ENCODE data around the gene LRRC57. TPM values are rescaled to one million over a fixed set of nuclear protein-coding genes. Genes with fewer than 3 reads are reported as not detected.
A peak's percentile ranks its signal among the peaks of the same experiment; 100 is the strongest.

Gene LRRC57
- total RNA-seq, result 10 to 100 TPM; 12.8 to 20.1 (median 17.3) TPM

DNA sequence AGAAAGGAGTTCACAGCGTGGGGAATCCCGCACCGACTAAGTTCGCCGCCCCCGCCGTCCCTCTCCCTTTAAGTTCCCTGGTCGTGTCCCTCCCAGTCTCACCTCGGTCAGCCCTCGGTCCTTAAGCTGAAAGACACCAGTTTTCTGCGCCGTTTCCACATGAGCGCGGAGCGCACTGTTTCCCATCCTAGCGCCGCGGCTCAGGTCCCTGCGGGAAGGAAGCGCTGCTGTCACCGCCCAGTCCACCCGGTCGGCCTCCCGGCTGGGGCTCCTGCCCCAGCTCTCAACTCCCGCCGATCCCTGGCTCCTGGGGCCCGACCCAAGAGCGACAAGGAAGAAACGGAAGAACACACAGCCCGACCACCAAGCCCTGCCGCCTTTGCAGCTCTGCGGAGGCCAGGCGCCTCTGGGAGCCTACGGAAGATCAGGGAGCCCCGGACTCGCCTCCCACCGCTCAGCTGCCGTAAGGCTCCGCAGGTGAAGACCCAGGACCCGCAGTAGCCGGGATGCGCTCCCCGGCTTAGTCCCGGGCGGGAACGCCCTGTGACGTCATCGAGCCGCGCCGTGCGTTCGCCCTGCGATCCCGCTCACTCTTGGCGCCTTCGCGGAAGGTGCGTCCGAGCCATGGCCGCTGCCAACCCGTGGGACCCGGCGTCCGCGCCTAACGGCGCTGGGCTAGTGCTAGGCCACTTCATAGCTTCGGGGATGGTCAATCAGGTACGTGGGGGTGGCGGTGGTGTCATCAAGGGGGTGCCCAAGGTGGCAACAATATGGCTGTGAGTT is at the start of gene LRRC57, which contains the start of gene HAUS2:
Gene LRRC57 (minus strand): TSS at position 545 of the 783 bp plus-strand sequence. CDS start 359 bp downstream, at position 186.
Gene HAUS2 (plus strand): TSS at position 590 of the 783 bp plus-strand sequence. CDS start 35 bp downstream, at position 625.
- intact Hi-C loops (cut with DNase I), result loop anchor here (5.0 kb wide), 1 partner anchor 104 kb away; no protein-coding TSS in a partner anchor
- peaks cover 7 to 26% (median 18%) of the 10 kb centered on the region in 4 donors for H3K36me3 ChIP-seq
- peak within 1 kb of the TSS; percentile 80 to 93 (median 83) for H3K4me3 ChIP-seq
- peak; percentile 96 to 98 for TF ChIP-seq POLR2AphosphoS5 (IDR thresholded peaks at IDR 0.05)
- TF ChIP-seq POLR2A (IDR thresholded peaks at IDR 0.05; ENCODE audit: low read depth), result peak; percentile 69
- TF ChIP-seq, protein P1, sequence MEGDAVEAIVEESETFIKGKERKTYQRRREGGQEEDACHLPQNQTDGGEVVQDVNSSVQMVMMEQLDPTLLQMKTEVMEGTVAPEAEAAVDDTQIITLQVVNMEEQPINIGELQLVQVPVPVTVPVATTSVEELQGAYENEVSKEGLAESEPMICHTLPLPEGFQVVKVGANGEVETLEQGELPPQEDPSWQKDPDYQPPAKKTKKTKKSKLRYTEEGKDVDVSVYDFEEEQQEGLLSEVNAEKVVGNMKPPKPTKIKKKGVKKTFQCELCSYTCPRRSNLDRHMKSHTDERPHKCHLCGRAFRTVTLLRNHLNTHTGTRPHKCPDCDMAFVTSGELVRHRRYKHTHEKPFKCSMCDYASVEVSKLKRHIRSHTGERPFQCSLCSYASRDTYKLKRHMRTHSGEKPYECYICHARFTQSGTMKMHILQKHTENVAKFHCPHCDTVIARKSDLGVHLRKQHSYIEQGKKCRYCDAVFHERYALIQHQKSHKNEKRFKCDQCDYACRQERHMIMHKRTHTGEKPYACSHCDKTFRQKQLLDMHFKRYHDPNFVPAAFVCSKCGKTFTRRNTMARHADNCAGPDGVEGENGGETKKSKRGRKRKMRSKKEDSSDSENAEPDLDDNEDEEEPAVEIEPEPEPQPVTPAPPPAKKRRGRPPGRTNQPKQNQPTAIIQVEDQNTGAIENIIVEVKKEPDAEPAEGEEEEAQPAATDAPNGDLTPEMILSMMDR (IDR thresholded peaks at IDR 0.05), result peak in 1 of 3 experiments; percentile 6
- TF ChIP-seq EP300 (IDR thresholded peaks at IDR 0.05), result no peak
- H3K9me3 ChIP-seq, result no peaks in the 10 kb centered on the region
- peaks cover 24 to 40% (median 40%) of the 10 kb centered on the region in 4 donors for H3K4me1 ChIP-seq
- H3K27me3 ChIP-seq, result no peaks in the 10 kb centered on the region
- peak within 1 kb of the TSS; percentile 90 to 95 (median 92) for H3K27ac ChIP-seq (replicated peaks in 1 of 4)
- WGBS, result 1% methylated on average over 24 of the region's 71 CpGs
- DNase-seq (ENCODE audit: extremely low spot score), result peak; percentile 95

DNA sequence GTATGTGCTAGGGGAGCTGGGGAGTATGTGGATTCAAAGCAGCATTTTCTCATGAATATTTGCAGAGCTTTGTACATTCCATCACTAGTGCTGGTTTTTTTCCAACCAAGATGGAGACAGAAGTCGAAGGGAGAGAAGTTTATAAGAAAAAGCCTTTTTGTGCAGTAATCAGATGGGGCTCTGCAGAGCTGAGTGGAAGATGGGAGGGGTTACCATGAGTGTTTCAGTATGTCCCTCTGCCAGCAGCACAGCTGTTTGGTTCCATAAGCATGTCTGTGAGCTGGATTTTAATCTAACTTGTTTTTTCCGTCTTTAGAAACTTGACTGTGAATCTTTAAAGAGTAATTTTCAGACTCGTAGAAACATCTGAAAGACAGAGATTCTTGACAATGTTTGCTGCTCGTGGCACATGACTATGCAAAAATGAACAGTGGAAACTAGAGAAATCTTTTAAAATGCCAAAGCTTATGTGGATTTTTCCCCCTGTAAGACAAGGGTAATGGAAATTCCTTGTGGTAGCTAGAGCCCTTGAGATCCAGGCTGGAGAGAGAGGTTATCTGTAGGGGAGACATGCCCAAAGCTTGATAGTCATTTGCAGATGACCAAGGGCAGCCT is 47.1 kb upstream of the LRRC57 start:
- intact Hi-C loops (cut with DNase I), result no loop called here

DNA sequence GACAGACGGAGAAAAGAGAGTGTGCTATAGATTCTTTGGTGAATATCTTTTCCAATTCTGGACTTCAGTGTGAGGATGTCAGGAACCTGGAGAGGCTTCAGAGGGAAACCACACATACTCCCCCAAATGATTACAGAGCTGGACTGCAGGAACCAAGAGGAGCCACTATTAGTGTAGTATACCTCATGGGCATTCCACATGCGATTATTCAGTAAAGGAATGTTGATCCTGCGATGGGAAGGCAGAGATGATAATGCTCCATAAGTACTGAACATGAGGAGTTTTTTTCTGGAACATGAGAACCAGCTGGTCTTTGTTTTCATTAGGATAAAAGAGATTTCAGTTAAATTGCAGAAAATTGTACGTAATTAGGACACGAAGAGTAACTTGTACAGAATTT is 45.5 kb upstream of the LRRC57 start:
- Histone ChIP-seq H3K9me3 (no peaks in the 10 kb centered on the region), H3K4me3 (no peak overlapping the region), H3K4me1 (peaks cover 22 to 87% (median 80%) of the 10 kb centered on the region in 4 donors), H3K27ac (replicated peaks in 1 of 4) (peak overlapping the region; percentile 75 to 78 (median 76)), H3K27me3 (no peaks in the 10 kb centered on the region), H3K36me3 (peaks cover 0 to 13% (median 5%) of the 10 kb centered on the region in 4 donors)
- DNase-seq (ENCODE audit: extremely low spot score), result no peak
- no peak for TF ChIP-seq POLR2AphosphoS5 (IDR thresholded peaks at IDR 0.05)
- intact Hi-C loops (cut with DNase I), result no loop called here
- 69% methylated on average over 5 of the region's 5 CpGs for WGBS

More for the DNA sequence above, 47.1 kb upstream of the LRRC57 start:
- Histone ChIP-seq H3K27ac (replicated peaks in 1 of 4) (peak overlapping the region; percentile 2 to 77 (median 38)), H3K27me3 (no peaks in the 10 kb centered on the region), H3K4me1 (peaks cover 20 to 91% (median 86%) of the 10 kb centered on the region in 4 donors), H3K9me3 (no peaks in the 10 kb centered on the region), H3K4me3 (no peak overlapping the region), H3K36me3 (peaks cover 0 to 7% (median 2%) of the 10 kb centered on the region in 4 donors)
- WGBS, result 40% methylated on average over 4 of the region's 4 CpGs
- DNase-seq (ENCODE audit: extremely low spot score), result no peak
- TF ChIP-seq POLR2AphosphoS5 (IDR thresholded peaks at IDR 0.05) (no peak), POLR2A (IDR thresholded peaks at IDR 0.05; ENCODE audit: low read depth) (no peak), EP300 (IDR thresholded peaks at IDR 0.05) (no peak)
- TF ChIP-seq, protein P1 (IDR thresholded peaks at IDR 0.05), result no peak

DNA sequence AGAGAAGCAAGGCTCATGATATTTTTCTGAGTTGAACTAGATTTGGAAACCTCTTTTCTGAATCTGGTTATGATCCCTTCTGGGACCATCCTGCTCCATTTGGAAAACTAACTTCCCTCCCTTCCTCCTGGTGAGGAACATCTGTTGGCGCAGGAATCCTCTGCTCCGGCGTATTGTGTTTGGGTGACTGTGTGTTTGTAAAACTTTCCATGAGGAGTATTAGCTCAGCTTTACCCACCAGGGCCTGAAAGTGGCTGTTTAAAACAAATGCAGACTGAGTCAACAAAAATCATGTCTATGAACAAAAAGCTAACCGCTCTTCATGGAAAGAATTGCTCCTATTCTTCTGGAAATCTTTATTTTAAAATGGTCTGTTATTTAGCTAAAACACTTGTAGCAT is 44.5 kb upstream of the LRRC57 start:
- peaks cover 26 to 85% (median 77%) of the 10 kb centered on the region in 4 donors for H3K4me1 ChIP-seq
- peak overlapping the region; percentile 75 to 78 (median 76) for H3K27ac ChIP-seq (replicated peaks in 1 of 4)
- no peaks in the 10 kb centered on the region for H3K9me3 ChIP-seq
- DNase-seq (ENCODE audit: extremely low spot score), result no peak
- peak in 1 of 2 donors; percentile 60 for TF ChIP-seq POLR2AphosphoS5 (IDR thresholded peaks at IDR 0.05)
- TF ChIP-seq, protein P1 (IDR thresholded peaks at IDR 0.05), result no peak
- 55% methylated on average over 4 of the region's 4 CpGs for WGBS
- intact Hi-C loops (cut with DNase I), result no loop called here
- peak overlapping the region in 3 of 4 donors; percentile 5 to 8 (median 6) for H3K4me3 ChIP-seq
- H3K36me3 ChIP-seq, result peaks cover 0 to 14% (median 7%) of the 10 kb centered on the region in 4 donors
- H3K27me3 ChIP-seq, result no peaks in the 10 kb centered on the region

DNA sequence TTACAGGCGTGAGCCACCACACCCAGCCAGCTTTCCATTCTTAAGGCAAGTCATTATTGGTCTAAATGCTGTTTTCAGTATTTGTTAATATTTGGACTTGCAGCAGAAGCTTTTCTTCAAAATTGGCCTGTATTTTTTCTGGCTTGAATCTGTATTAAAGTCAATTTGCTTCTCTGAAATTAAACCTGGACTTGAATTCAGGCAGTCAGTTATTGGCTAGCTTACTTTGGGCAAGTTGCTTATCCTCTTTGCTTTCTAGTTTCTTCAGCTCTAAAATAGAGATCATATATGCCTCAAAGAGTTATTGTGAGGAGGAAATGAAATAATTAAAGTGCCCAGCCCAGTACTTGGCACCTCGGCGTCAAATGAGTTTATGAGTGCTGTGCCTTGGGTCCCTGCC is 44.1 kb upstream of the LRRC57 start:
- DNase-seq (ENCODE audit: extremely low spot score), result no peak
- Histone ChIP-seq H3K27ac (replicated peaks in 1 of 4) (peak overlapping the region; percentile 75 to 78 (median 76)), H3K36me3 (peaks cover 0 to 15% (median 7%) of the 10 kb centered on the region in 4 donors), H3K27me3 (no peaks in the 10 kb centered on the region), H3K4me3 (peak overlapping the region in 3 of 4 donors; percentile 5 to 8 (median 6)), H3K4me1 (peaks cover 26 to 86% (median 77%) of the 10 kb centered on the region in 4 donors), H3K9me3 (no peaks in the 10 kb centered on the region)
- intact Hi-C loops (cut with DNase I), result no loop called here
- TF ChIP-seq POLR2A (IDR thresholded peaks at IDR 0.05; ENCODE audit: low read depth) (no peak), EP300 (IDR thresholded peaks at IDR 0.05) (no peak), POLR2AphosphoS5 (IDR thresholded peaks at IDR 0.05) (no peak)
- TF ChIP-seq, protein P1 (IDR thresholded peaks at IDR 0.05), result no peak
- 70% methylated on average over 3 of the region's 3 CpGs for WGBS
